ENCODE data around the gene EEF1A1. TPM values are rescaled to one million over a fixed set of nuclear protein-coding genes. Genes with fewer than 3 reads are reported as not detected.
A peak's percentile ranks its signal among the peaks of the same experiment; 100 is the strongest.
"Not testable (repeated sequence)": the region's sequence is repeated elsewhere in the genome, so short reads cannot be mapped to it uniquely, and the experiment has no call there.

EEF1A1 gene
- total RNA-seq, 2 donors from 2014 or later, result 10,985 to 16,838 TPM

DNA sequence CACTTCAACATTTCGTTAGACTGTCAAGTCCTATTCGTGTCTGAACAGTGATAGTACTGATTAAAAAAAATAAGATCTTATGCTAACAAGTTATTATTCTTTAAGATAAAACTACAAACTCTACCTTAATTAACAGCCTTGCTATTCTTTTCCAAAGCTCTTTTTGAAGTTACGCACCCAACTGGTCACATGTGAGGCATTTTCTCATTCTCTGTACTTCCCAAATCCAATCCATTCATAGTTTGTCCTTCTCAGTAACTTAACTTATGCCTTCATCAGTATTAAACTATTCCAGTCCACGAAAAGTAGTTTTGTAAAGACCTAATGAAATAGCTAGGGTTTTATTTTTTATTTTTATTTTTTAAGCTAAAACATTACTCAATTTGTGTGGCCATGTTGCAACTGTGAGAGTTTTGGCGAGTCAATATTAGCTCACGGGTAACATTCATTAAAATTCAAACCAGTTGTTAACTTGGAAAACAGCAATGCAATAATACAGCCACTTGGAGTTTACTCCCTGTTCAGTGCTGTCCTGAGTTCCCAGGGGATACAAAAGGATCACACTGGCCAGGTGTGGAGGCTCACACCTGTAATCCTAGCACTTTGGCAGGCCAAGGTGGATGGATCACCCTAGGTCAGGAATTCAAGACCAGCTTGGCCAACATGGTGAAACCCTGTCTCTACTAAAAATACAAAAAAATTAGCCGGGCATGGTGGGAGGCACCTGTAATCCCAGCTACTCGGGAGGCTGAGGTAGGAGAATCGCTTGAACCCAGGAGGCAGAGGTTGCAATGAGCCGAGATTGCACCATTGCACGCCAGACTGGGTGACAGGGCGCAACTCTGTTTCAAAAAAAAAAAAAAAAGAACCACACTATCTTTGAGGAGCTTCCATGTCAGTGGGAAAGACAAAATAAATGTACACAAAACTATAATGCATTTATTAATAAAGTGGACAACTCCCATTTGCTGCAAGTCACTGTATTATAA is 27.9 kb upstream of the EEF1A1 start:
- no peaks in the 10 kb centered on the region for H3K9me3 Mint-ChIP-seq

DNA sequence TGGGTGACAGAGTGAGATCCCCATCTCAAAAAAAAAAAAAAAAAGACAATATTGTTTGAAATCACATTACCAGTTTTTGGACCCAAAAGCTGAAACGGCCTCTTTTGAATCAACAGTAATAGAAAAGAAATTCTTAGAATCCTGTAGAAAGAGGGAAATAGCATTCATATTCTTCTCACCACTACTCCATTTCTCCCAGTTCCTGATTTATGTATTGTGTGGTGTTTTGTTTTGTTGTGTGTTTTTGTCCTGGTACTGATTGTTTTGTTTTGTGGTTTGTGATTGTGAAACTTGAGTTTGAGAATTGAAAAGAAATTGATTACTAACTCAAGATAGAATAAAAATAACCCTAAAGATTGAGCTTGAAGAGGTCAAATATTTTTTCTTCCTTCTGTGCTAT is 26.2 kb upstream of the EEF1A1 start:
- Mint-ChIP-seq H3K27ac (no peak overlapping the region), H3K9me3 (no peaks in the 10 kb centered on the region), H3K36me3 (no peaks in the 10 kb centered on the region)
- DNase-seq (ENCODE audit: low spot score in 2 of 2) (no peak), ATAC-seq (no peak)

More for the DNA sequence above, 27.9 kb upstream of the EEF1A1 start:
- Mint-ChIP-seq H3K36me3 (no peaks in the 10 kb centered on the region), H3K27ac (no peak overlapping the region)
- ATAC-seq (no peak), DNase-seq (ENCODE audit: low spot score in 2 of 2) (no peak)

DNA sequence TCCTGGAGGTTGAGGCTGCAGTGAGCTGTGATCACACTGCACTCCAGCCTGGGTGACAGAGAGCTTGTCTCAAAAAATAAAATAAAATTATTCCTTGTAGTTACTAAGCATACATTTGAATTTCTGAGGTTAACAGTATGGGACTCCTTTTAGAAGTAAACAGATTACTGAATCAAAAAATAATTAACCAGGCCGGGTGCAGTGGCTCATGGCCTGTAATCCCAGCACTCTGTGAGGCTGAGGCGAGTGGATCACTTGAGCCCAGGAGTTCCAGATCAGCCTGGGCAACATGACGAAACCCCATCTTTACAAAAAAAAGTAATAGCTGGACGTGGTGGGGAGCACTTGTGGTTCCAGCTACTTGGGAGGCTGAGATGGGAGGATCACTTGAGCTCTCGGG is 22.1 kb upstream of the EEF1A1 start:
- H3K36me3 Mint-ChIP-seq, result no peaks in the 10 kb centered on the region
- no peak overlapping the region for H3K27ac Mint-ChIP-seq
- no peak for ATAC-seq
- DNase-seq (ENCODE audit: low spot score in 2 of 2), result no peak
- no peaks in the 10 kb centered on the region for H3K9me3 Mint-ChIP-seq

DNA sequence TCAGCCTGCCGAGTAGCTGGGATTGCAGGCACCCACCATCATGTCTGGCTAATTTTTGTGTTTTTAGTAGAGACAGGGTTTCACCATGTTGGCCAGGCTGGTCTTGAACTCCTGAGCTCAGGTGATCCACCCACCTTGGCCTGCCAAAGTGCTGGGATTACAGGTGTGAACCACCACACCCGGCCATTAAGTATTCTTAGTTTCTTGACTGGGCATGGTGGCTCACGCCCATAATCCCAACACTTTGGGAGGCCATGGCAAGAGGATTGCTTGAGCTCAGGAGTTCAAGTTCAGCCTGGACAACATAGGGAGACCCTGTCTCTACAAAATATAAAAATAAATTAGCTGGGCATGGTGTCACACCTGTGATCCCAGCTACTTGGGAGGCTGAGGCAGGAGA is 21.6 kb upstream of the EEF1A1 start:
- not testable (repeated sequence) for ATAC-seq; H3K27ac Mint-ChIP-seq; DNase-seq (ENCODE audit: low spot score in 2 of 2); H3K9me3 Mint-ChIP-seq; H3K36me3 Mint-ChIP-seq

DNA sequence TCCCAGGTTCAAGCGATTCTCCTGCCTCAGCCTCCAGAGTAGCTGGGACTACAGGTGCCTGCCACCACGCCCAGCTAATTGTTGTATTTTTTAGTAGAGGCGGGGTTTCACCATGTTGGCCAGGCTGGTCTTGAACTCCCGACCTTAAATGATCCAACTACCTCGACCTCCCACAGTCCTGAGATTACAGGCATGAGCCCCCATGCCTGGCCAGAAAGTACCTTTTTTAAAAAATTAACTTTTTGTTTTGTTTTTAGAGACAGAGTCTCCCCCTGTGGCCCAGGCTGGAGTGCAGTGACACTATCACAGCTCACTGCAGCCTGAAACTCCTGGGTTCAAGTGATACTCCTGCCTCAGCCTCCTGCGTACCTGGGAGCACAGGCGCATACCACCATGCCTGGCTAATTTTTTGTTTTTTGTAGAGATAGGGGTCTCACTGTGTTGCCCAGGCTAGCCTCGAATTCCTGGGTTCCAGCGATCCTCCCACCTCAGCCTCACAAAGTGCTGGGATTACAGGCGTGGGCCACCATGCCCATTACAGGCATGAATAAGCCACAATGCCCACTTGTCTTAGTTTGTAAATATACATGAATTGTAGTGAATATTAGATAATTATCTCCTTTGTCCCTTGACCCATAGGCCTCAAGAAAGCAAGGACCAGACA is 17.4 kb upstream of the EEF1A1 start:
- DNase-seq (ENCODE audit: low spot score in 2 of 2) (no peak), ATAC-seq (no peak)
- Mint-ChIP-seq H3K36me3 (no peaks in the 10 kb centered on the region), H3K27ac (no peak overlapping the region), H3K9me3 (no peaks in the 10 kb centered on the region)

DNA sequence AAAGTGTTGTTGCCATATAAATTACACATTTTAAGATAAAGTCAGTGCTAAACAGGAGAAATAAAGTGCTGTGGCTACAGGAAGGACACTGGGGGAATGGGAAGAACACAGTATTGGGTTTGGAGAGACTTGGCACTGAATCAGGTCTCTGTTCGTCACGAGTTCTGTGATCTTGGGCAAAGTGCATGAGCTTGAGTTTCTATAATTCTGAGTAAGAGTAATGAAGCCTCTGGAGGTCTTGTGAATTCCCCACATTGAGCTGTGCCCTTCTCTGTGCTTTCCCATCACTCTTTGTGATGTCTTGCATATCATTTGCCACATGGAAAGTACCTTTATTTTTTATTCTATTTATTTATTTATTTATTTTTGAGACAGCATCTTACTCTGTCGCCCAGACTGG is 16.8 kb upstream of the EEF1A1 start:
- ATAC-seq (no peak), DNase-seq (ENCODE audit: low spot score in 2 of 2) (no peak)
- Mint-ChIP-seq H3K36me3 (no peaks in the 10 kb centered on the region), H3K27ac (no peak overlapping the region), H3K9me3 (no peaks in the 10 kb centered on the region)

DNA sequence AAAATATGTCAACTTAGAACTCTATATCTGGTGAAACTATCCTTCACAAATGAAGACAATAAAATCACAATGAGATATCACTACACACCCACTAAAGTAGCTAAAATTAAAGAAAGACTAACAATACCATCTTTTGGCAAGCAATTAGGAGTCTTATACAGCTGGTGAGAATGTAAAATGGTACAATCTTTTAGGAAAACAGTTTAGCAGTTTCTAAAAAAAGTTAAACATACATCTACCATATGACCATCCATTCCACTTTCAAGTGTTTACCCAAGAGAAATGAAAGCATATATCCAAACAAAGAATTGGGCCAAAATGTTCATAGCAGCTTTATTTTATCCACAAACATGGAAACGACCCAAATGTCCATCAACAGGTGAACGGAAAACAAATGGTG is 13.8 kb upstream of the EEF1A1 start:
- Mint-ChIP-seq H3K36me3 (no peaks in the 10 kb centered on the region), H3K9me3 (no peaks in the 10 kb centered on the region), H3K27ac (no peak overlapping the region)
- ATAC-seq, result no peak
- DNase-seq (ENCODE audit: low spot score in 2 of 2), result no peak

DNA sequence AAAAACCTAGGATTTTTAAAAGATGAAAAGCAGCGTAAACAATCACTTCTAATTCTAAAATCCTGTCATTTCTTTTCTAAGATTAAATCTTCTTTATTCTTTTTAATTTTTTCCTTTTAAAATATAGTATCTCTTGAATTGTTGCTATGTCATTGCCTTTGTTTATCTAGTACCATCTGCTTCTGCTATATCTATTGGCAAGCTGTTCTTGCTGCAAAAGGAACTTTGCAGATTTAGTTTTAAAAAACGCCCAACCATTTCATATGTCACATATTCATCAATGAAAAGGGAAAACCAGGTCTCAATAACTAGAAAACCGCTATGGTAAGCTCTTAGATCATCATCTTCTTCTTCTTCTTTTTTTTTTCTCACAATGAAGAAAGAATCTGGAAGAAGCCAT is 11.5 kb upstream of the EEF1A1 start:
- no peak for ATAC-seq
- no peaks in the 10 kb centered on the region for H3K9me3 Mint-ChIP-seq
- DNase-seq (ENCODE audit: low spot score in 2 of 2), result no peak
- no peaks in the 10 kb centered on the region for H3K36me3 Mint-ChIP-seq
- no peak overlapping the region for H3K27ac Mint-ChIP-seq

DNA sequence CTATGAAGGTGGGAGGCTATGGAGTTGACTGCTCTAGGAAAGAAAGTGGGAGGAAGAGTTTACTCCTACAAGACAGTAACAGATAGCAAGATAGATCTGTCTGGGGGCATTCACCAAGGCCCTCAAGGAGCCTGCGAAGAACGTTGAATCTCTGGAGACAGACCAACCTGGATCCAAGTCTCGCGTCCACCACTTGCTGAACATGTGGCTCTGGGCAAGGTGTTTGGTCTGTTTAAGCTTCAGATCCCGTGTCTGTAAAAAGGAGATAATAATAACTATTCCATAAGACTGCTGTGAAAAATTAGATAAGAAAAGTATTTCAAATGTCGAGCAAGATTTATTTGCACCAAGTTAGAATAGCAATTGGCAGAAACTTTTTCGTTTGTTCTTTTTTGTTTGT is 8.1 kb upstream of the EEF1A1 start:
- Mint-ChIP-seq H3K9me3 (no peaks in the 10 kb centered on the region), H3K27ac (no peak overlapping the region), H3K36me3 (no peaks in the 10 kb centered on the region)
- no peak for ATAC-seq
- no peak for DNase-seq (ENCODE audit: low spot score in 2 of 2)

DNA sequence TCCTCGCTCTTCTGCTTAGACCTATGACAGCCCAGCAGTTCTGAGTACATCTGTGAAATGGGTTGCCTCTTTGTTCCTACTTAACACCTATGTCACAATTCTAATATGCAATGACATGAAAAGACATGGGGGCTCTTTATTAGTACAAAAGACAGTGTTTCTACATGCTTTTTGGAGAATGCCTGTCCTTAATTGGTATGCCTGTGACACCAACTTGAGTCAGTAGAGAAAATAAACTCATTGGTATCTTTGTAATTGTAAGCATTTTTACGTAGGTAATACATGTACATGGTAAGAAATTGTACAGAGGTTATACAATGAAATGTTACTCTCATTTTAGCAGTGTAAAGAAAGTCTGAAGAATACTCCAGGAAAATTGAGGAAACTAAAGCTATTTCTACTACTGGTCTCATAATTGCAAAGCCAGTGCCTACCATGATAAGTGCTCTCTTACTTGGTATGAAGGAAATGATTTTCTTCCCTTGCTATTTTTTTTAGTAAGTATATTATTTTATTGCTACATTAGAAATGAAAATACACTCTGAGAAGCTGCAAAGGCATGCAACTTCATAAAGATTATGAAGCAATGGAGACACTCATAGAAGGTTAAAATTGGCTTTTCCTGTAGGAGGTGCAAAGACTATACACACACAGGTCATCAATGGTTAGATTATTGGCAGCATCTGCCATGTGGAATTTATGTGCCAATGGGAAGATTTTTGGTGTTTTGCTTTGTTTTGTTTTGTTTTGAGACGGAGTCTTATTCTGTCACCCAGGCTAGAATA is 4.9 kb upstream of the EEF1A1 start:
- Mint-ChIP-seq H3K27ac (no peak overlapping the region), H3K36me3 (peaks cover 5 to 9% of the 10 kb centered on the region in 2 donors), H3K9me3 (no peaks in the 10 kb centered on the region)
- DNase-seq (ENCODE audit: low spot score in 2 of 2) (no peak), ATAC-seq (no peak)

DNA sequence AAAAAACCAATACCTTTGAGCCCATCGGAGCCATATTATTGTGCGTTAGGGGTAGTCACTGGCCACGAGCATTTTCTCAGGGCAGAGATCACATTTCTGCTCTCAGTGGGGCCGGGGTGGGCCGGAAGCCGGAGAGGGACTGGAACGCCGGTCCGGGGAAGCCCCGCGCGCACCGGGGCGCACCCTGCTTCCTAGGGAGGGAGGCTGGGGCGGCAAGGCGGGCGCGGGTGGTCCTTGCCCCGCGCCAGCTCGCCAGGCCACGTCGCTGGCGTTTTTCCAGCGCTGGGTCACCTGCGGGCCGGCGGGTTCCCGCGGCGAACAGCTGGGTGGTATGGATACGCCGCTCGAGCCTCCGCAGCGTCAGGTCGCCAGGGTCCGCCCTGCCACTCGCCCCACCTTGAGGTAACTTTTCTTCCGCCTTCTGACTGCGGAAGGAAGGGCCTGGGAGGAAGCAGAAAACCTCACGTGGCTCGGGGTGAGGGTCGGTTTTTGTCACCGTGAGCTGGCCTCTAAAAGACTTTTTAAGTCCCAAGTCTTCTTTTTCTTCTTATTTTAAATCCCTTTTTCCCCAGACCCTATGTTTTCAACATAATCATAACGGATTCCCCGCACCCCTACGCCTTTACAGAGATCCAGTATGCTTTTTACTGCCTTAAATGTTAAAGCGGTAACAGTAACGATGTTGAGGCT is 2.7 kb upstream of the EEF1A1 start:
- H3K9me3 Mint-ChIP-seq, result no peaks in the 10 kb centered on the region
- DNase-seq (ENCODE audit: low spot score in 2 of 2) (peak; percentile 74 to 89), ATAC-seq (peak; percentile 42 to 55)
- H3K36me3 Mint-ChIP-seq, result peaks cover 27 to 31% of the 10 kb centered on the region in 2 donors
- H3K27ac Mint-ChIP-seq, result peak overlapping the region; percentile 96 to 100

DNA sequence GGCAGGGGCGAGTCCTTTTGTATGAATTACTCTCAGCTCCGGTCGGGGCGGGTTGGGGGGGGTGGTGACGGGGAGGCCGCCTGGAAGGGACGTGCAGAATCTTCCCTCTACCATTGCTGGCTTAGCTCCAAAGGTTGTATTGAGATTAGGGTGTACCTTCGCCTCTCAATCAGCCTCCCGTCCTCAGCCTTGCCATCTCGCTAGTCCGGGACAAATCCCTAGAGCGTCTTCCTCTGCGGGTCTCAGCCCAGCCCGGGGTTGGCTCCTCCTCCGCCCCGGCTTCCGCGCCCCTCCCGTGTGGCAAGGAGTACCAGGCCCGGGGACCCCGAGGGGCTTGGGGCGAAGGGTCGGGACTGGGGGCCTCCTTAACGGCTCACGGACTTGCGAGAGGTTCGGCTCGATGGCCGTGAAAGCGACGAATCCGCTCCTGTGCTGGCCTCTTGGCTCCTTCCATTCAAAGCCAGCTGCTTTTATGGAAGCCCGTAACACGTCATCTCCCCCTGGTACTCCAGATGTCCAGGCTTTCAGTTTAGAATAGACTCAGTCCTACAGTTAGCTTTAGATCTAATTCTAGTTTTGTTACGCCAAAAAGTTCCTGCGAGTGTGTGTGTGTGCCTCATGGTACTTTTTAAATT is 636 bp upstream of the EEF1A1 start:
- peak overlapping the region; percentile 100 for H3K27ac Mint-ChIP-seq
- DNase-seq (ENCODE audit: low spot score in 2 of 2) (peak in 1 of 2 donors; percentile 75), ATAC-seq (peak; percentile 31 to 57)
- no peaks in the 10 kb centered on the region for H3K9me3 Mint-ChIP-seq
- peaks cover 46 to 47% of the 10 kb centered on the region in 2 donors for H3K36me3 Mint-ChIP-seq

DNA sequence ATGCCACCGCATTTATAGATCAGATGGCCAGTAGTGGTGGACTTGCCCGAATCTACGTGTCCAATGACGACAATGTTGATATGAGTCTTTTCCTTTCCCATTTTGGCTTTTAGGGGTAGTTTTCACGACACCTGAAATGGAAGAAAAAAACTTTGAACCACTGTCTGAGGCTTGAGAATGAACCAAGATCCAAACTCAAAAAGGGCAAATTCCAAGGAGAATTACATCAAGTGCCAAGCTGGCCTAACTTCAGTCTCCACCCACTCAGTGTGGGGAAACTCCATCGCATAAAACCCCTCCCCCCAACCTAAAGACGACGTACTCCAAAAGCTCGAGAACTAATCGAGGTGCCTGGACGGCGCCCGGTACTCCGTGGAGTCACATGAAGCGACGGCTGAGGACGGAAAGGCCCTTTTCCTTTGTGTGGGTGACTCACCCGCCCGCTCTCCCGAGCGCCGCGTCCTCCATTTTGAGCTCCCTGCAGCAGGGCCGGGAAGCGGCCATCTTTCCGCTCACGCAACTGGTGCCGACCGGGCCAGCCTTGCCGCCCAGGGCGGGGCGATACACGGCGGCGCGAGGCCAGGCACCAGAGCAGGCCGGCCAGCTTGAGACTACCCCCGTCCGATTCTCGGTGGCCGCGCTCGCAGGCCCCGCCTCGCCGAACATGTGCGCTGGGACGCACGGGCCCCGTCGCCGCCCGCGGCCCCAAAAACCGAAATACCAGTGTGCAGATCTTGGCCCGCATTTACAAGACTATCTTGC is 725 bp downstream of the EEF1A1 start:
- peak; percentile 17 to 31 for ATAC-seq
- Mint-ChIP-seq H3K9me3 (no peaks in the 10 kb centered on the region), H3K36me3 (peaks cover 48 to 50% of the 10 kb centered on the region in 2 donors), H3K27ac (peak overlapping the region; percentile 100)
- peak; percentile 79 to 89 for DNase-seq (ENCODE audit: low spot score in 2 of 2)

DNA sequence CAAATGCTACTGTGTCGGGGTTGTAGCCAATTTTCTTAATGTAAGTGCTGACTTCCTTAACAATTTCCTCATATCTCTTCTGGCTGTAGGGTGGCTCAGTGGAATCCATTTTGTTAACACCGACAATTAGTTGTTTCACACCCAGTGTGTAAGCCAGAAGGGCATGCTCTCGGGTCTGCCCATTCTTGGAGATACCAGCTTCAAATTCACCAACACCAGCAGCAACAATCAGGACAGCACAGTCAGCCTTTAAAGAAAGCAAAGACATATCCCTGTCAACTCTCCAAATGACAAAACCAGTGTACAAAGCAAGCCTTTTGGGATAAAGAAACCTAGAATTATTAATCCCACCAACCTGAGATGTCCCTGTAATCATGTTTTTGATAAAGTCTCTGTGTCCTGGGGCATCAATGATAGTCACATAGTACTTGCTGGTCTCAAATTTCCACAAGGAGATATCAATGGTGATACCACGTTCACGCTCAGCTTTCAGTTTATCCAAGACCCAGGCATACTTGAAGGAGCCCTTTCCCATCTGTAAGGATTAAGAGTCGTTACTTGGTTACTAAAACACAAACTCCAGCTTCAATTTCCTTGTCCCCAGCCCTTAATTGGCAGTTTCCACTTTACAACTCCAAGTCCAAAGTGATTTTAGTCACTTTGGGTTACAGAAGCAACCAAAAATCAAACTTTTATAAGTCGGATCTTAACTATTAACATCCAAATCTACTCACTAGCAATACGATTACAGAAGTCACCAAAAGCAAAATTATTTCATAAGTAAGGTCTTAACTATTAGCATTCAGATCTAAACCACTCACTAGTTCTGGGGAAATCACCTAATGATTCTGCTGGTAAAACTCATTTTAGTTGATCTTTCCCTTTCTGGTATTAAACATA is 1.6 kb downstream of the EEF1A1 start:
- peaks cover 48 to 50% of the 10 kb centered on the region in 2 donors for H3K36me3 Mint-ChIP-seq
- H3K9me3 Mint-ChIP-seq; ATAC-seq; DNase-seq (ENCODE audit: low spot score in 2 of 2): not testable (repeated sequence)
- peak overlapping the region; percentile 100 for H3K27ac Mint-ChIP-seq

Data from activated naive CD4-positive, alpha-beta T cell treated with anti-CD3 and anti-CD28 coated beads, Interleukin-2, amount 50 U/mL, for 72 hours (primary cell).